GM12878 (cell line): ENCODE results near the gene PCDHA12. TPM values are rescaled to one million over a fixed set of nuclear protein-coding genes. Genes with fewer than 3 reads are reported as not detected.

Source experiments
- ATAC-seq: fragments of 200-7000 bp; cut with Tn5 transposase; 3 replicates; pipeline ENCODE4 v1.9.1; 2020; ENCODE audit warnings: mild to moderate bottlenecking, moderate library complexity
- BruUV-seq: library from RNA; stranded (reverse); fragments of 400-500 nt; replicated peaks from 2 replicates; lab custom pipeline; 2021; lab: Mats Ljungman, UMichigan
- CTCF ChIA-PET: fragments of 300-600 bp; sonication (Branson Sonifier 250); formaldehyde crosslinking; extraction: SDS; loops from one replicate; lab custom pipeline; 2021; ENCODE audit warnings: inconsistent platforms; lab: Yijun Ruan, JAX
- POLR2A ChIA-PET: fragments of 350-600 bp; formaldehyde crosslinking; extraction: SDS; loops from one replicate; lab custom pipeline; 2021; ENCODE audit warnings: inconsistent platforms; lab: Charles Lee
- RAD21 ChIA-PET: fragments of 300-600 bp; sonication (Branson Sonifier 250); formaldehyde crosslinking; loops from one replicate; lab custom pipeline; 2023; ENCODE audit warnings: antibody characterized with exemption; ENCODE audit not compliant: unreplicated experiment; lab: Charles Lee
- SMC1A ChIA-PET: fragments of 300-600 bp; sonication (Branson Sonifier 250); formaldehyde crosslinking; loops from one replicate; lab custom pipeline; 2023; ENCODE audit not compliant: unreplicated experiment, uncharacterized antibody; lab: Charles Lee
- DNase-seq: peaks from one replicate; pipeline ENCODE4 v3.0.0-alpha.2; 2011; ENCODE audit warnings: low read depth, low spot score
- FAIRE-seq: peaks from 3 replicates; lab custom pipeline; 2011; peaks lifted over from hg19 to GRCh38; lab: Jason Lieb, UNC
- H2AFZ ChIP-seq: 2 replicates; pipeline ENCODE4 v1.6.0; 2011; ENCODE audit warnings: low read depth, low read length, control low read depth; ENCODE audit not compliant: control insufficient read depth
- H3K27ac ChIP-seq: 2 replicates; pipeline ENCODE4 v1.5.1; 2011; ENCODE audit warnings: control low read depth; ENCODE audit not compliant: control insufficient read depth, insufficient read depth
- H3K27me3 ChIP-seq, 2 experiments: replicated peaks in 1 of 2; 2 replicates each; pipeline versions ENCODE4 v1.6.0 to v1.6.1; 2011; ENCODE audit warnings: low read length in 1 of 2; ENCODE audit not compliant: control insufficient read depth in 2 of 2, insufficient read depth in 2 of 2
- H3K36me3 ChIP-seq, 2 experiments: 2 replicates each; pipeline ENCODE4 v1.5.1; 2011; ENCODE audit warnings: low read length in 1 of 2; ENCODE audit not compliant: control insufficient read depth in 2 of 2, insufficient read depth in 2 of 2
- H3K4me1 ChIP-seq: 2 replicates; pipeline ENCODE4 v1.6.1; 2011; ENCODE audit warnings: mild to moderate bottlenecking, low read length, moderate library complexity, mixed read lengths; ENCODE audit not compliant: control insufficient read depth, insufficient read depth
- H3K4me2 ChIP-seq: 2 replicates; pipeline ENCODE4 v1.6.0; 2011; ENCODE audit warnings: control low read depth; ENCODE audit not compliant: control insufficient read depth, insufficient read depth
- H3K4me3 ChIP-seq: fragments of 200-600 bp; sonication (generic); 2 replicates; pipeline ENCODE4 v1.5.1; 2016
- H3K79me2 ChIP-seq: 2 replicates; pipeline ENCODE4 v1.6.0; 2011; ENCODE audit warnings: low read length; ENCODE audit not compliant: control insufficient read depth, insufficient read depth
- H3K9ac ChIP-seq: 2 replicates; pipeline ENCODE4 v1.8.0; 2011; ENCODE audit warnings: low read length, control low read depth, mixed read lengths; ENCODE audit not compliant: control insufficient read depth, insufficient read depth
- H3K9me3 ChIP-seq: replicated peaks from 3 replicates; pipeline ENCODE4 v1.5.1; 2011; ENCODE audit warnings: mild to moderate bottlenecking, low read length; ENCODE audit not compliant: control insufficient read depth, insufficient read depth
- H4K20me1 ChIP-seq: 2 replicates; pipeline ENCODE4 v1.6.0; 2011; ENCODE audit not compliant: control insufficient read depth, insufficient read depth
- E2F4 ChIP-seq: IDR thresholded peaks from 2 replicates; pipeline ENCODE4 v1.6.1; 2012; ENCODE audit warnings: low read depth, low read length, improper control_type of control experiment
- IKZF2 ChIP-seq, 2 experiments: fragments of 450-650 bp; IDR thresholded peaks; 2 replicates each; pipeline ENCODE4 v1.6.1; 2017; ENCODE audit warnings: mild to moderate bottlenecking in 2 of 2, moderate library complexity in 2 of 2
- JUNB ChIP-seq: IDR thresholded peaks from 2 replicates; pipeline ENCODE4 v1.6.1; 2016; ENCODE audit warnings: antibody characterized with exemption, mild to moderate bottlenecking
- MYB ChIP-seq: fragments of 150-350 bp; IDR thresholded peaks from 2 replicates; pipeline ENCODE4 v1.6.1; 2014; ENCODE audit warnings: mild to moderate bottlenecking, low read depth, low read length, borderline replicate concordance
- NFXL1 ChIP-seq: fragments of 450-650 bp; IDR thresholded peaks from 2 replicates; pipeline ENCODE4 v1.6.1; 2017; ENCODE audit warnings: antibody characterized with exemption, mild to moderate bottlenecking, borderline replicate concordance
- RAD21 ChIP-seq: IDR thresholded peaks from 2 replicates; pipeline ENCODE4 v1.6.1; 2011; ENCODE audit warnings: mild to moderate bottlenecking, low read depth, low read length, moderate library complexity; ENCODE audit not compliant: insufficient read depth
- SP1 ChIP-seq: IDR thresholded peaks from one replicate; pipeline ENCODE4 v1.6.1; 2011; ENCODE audit warnings: low read depth, low read length
- WGBS: methylation state at CpG from one replicate; pipeline ENCODE4 v1.1.6; 2016; ENCODE audit warnings: low lambda C conversion rate; ENCODE audit not compliant: insufficient replicate concordance, insufficient coverage; ENCODE audit errors: missing lambda C conversion rate; 5-methylcytosine and 5-hydroxymethylcytosine counted together
- in situ Hi-C: fragments of 300-500 bp; cut with MboI; formaldehyde crosslinking; loops from 9 replicates; pipeline ENCODE4 v1.14.3; 2018; ENCODE audit warnings: mixed read lengths
- intact Hi-C: fragments of 100-400 bp; cut with micrococcal nuclease; formaldehyde crosslinking; loops from one replicate; pipeline ENCODE4 v1.14.2; 2022; ENCODE audit not compliant: unreplicated experiment
- polyA plus RNA-seq, 11 experiments: library from polyadenylated mRNA; depleted of rRNA in 4 of 11; unstranded in 6 of 11; stranded (reverse) in 5 of 11; fragments of >200 nt; fragmentation: Nextera tagmentation in 4 of 11; fragmentation: Illumina TruSeq in 1 of 11; extraction: Ambion mirVana in 4 of 11; extraction: Trizol in 1 of 11; gene quantifications; 1 replicate in 1 of 11; 2 replicates in 10 of 11; pipeline versions ENCODE4 v1.2.1 to v1.2.3, GENCODE V29; 2011 to 2016; ENCODE audit warnings: inconsistent platforms in 2 of 11, missing spikeins in 2 of 11, low read depth in 1 of 11
- total RNA-seq, 4 experiments: library from RNA; depleted of rRNA in 3 of 4; stranded (reverse); fragments of >200 nt in 3 of 4; fragmentation: Illumina TruSeq in 1 of 4; extraction: Trizol in 1 of 4; gene quantifications; 2 replicates each; pipeline versions ENCODE4 v1.2.1 to v1.2.3, GENCODE V29; 2013 to 2021

Gene PCDHA12
- total and polyA plus RNA-seq, 10 of the 15 experiments (the other 5 are each of a cell fraction or from before 2014, with no cell fraction given), result not detected

DNA sequence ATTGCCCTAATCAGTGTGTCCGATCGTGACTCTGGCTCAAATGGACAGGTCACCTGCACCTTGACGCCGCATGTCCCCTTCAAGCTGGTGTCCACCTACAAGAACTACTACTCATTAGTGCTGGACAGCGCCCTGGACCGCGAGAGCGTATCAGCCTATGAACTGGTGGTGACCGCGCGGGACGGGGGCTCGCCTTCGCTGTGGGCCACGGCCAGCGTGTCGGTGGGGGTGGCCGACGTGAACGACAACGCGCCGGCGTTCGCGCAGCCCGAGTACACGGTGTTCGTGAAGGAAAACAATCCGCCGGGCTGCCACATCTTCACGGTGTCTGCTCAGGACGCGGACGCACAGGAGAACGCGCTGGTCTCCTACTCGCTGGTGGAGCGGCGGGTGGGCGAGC is 8.3 kb downstream of the PCDHA12 start:
- Histone ChIP-seq H3K4me2 (no peak overlapping the region), H3K4me1 (no peaks in the 10 kb centered on the region), H3K9ac (no peak overlapping the region), H2AFZ (no peak overlapping the region), H4K20me1 (no peaks in the 10 kb centered on the region), H3K27ac (no peak overlapping the region), H3K27me3 (no peaks in the 10 kb centered on the region), H3K36me3 (no peaks in the 10 kb centered on the region), H3K9me3 (peaks cover 2% of the 10 kb centered on the region; the same call in 1 of the 3 replicates), H3K4me3 (no peak overlapping the region), H3K79me2 (no peaks in the 10 kb centered on the region)
- no peak for FAIRE-seq
- in situ Hi-C loops, result no loop called here
- WGBS, result 90% methylated on average over 33 of the region's 41 CpGs
- no peak for TF ChIP-seq RAD21
- TF ChIP-seq E2F4, result no peak
- TF ChIP-seq IKZF2 (IDR thresholded peaks at IDR 0.05), result no peak
- no peak for TF ChIP-seq SP1
- no peak for TF ChIP-seq JUNB
- no peak for TF ChIP-seq MYB
- no peak for TF ChIP-seq NFXL1
- ChIA-PET POLR2A (no interaction called here), SMC1A (no interaction called here), RAD21 (no interaction called here), CTCF (no interaction called here)
- ATAC-seq, result no peak
- intact Hi-C loops, result no loop called here
- no TSS peak for BruUV-seq
- no peak for DNase-seq
